Measurements from ENCODE around the gene CRACR2B.

Gene CRACR2B

GRCh38 chr11:839875-840617 is 12.3 kb downstream of the CRACR2B start:
- DNase-seq = no peak

GRCh38 chr11:841981-842369 is 14.3 kb downstream of the CRACR2B start:
- no peak for DNase-seq

DNA sequence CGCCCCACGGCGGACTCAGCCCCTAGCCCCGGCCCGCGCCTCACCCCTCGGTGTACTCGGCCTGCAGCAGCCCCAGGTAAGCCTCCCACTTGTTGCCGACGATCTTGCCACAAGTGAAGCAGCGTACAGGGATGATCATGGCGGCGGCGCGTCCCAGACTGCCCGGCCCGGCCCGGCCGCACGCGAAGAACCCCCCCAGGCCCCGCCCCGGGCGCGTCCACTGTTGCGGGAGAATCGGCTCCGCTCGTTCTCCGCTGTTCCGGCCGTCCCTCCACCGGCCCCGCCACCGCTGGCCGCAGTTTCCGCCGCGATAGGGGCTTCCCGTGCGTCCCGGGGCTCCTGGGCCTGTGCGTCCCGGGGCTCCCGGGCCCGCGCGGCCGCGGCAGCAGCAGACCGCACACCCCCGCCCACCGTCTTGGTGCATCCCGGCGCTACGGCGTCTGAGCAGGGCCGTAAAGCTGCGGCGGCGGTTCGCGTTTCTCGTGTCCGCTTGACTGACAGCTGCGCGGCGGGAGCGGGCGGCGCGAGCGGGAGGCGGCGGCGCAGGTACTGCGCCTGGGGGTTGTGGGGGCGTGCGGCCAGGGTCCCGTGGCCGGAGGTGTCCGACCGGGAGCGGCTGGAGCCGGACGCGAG is 14.8 kb downstream of the CRACR2B start, which contains the start of the genes POLR2L and TSPAN4:
POLR2L (minus strand) TSS at position 160 of the 633 bp plus-strand sequence; CDS start at position 139, 21 bp downstream.
TSPAN4 (plus strand) TSS at position 483 of the 633 bp plus-strand sequence. CDS start 7,453 bp downstream, outside the sequence.
- peak; percentile 79 for DNase-seq

GRCh38 chr11:843086-843734 is 15.5 kb downstream of the CRACR2B start:
- no peak for DNase-seq

DNA sequence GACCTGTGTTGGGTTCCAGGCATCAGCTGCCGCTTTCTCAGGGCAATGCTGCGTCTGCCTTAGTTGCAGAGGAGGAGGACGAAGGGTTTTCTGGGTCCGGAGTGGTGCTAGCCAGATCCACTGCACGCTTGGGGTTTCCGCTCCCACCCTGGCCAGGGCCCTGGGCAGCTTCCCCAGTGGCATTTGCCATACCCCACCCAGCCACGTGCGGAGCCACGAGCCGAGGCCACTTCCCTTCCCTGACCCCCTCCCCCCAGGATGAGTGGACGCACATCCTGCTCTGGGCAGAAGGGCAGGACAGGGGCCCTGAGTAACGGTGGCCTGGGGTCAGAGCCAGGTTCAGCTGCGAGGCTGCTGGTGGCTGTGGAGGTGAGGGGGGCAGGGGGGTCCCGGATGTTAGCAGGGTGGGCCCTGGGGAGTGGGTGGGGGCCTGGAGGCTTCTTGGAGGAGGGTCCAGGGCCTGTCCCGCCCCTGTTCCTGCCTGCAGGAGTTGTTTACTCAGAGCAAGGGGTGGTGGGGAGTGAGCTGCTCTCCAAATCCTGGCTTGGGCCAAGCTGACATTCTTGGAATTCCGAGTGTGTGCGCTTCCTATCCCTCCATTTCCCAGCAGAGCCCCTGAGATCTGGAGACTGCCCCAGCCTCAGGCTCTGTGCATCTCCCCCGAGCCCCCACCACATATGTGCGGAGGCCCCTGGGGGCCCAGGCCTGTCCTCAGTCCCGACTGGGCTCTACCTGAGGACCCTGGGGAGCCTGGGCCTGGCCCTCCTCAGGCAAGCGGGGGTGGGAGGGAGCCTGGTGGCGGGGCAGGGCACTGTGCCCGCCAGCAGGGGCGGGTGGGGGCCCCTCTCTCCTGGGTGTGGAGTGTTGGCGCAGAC is 16.3 kb downstream of the CRACR2B start:
- peak; percentile 84 for DNase-seq

GRCh38 chr11:844693-845644 is 17.2 kb downstream of the CRACR2B start:
- DNase-seq = peak; percentile 84

DNA sequence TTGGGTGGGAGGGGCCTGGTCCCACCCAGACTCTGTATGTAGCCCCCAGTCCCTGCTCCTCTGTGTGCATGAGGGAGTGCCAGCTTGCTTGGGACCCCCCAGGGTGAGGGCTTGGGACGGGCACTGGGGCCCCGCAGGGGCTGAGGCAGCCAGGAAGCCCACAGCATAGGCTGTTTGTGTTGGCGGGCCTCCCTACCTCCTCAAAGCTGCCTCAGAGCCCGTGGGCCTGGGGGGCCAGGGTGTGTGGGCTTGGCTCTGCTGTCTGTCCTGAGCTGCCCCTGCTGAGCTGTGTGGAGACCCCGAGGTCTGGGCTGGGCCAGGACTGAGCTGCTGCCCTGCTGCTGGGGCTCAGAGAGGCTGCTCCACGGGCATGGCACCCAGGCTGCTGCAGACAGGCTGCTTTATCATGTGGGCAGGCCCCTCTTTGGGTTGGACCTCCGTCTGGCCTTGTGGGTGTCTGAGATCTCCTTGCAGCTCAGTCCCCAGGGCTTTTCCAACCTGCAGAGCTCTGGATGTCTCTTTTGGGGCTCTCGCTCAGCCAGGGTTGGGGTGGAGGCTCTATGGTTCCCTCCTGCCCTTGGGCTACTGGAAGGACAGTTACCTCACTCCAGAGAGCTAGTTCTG is 18.3 kb downstream of the CRACR2B start:
- DNase-seq = peak; percentile 22

DNA sequence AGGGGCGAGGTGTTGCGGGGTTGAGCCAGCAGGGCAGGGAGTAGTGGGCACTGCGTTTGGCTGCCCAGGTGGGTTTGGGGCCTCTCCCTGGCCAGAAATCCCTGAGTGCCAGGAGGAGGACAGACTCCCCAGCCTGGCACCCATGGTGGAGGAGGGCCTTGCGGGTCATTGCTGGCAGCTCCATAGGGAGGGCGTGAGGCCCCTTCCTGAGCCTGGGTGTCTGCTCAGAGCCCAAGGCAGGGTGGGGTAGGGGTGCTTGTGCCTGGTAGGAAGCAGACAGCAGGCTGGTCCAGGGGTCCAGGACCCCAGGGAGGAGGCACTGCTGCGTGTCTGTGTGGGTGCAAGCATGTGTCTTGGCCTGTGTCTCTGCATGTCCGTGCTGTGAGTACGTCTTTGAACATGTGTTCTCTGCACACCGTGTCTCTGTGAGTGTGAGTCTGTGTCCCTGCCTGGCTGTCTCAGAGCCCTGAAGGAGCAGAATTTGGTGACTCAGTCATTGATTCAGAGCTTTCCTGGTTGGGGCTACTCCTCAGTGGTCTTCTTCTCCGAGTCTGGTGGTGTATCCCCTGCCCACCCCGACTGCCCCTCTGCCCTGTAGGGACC is 18.9 kb downstream of the CRACR2B start:
- DNase-seq = no peak

DNA sequence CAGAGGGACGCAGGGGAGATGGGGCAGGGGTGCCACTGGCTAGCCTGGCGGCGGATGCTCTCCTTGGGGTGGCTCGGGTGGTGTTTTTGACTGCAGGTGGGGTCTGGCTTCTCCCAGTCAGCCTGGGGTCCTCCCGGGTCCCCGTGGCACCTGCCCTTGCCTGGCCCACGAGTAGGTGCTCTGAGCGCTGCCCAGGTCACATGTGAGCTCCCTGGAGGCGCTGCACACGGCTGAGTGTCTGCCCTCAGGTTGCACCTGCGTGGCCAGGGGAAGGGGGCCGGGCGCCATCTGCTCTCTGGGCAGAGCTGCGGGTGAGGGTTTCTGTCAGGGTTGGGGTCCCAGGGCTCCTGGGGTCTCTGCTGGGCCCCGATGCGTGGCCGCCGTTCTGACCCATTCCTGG is 20.2 kb downstream of the CRACR2B start:
- DNase-seq = no peak

DNA sequence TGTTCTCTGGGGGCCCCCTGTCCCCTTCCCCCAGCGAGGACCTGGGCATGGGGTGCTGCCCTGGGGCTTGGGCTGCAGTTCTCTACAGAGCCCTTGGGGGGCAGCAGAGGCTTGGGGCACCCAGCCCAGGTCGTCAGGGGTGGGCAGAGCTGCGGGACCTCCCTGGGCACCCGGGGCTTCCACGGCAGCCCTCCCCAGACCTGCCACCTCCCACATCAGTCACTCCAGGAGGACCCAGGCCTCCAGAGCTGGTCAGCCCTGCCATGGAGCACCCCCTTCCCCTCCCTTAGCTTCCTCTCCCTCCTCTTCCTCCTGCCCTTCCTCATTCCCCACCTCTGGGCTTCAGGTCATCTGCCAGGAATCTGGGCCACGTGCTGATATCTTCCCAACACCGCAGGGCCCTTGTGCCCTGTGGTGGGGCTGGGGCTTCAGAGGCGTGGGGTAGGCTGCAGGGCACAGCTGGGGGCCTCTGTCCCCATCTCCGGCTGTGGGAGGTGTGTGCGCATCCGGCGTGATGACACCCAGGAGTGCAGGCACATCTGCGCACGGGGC is 20.7 kb downstream of the CRACR2B start:
- DNase-seq = peak; percentile 29

GRCh38 chr11:849104-849824 is 21.5 kb downstream of the CRACR2B start:
- no peak for DNase-seq

- DNase-seq = no peak
Observed at GRCh38 chr11:849951-850774, 22.4 kb downstream of the CRACR2B start.

DNA sequence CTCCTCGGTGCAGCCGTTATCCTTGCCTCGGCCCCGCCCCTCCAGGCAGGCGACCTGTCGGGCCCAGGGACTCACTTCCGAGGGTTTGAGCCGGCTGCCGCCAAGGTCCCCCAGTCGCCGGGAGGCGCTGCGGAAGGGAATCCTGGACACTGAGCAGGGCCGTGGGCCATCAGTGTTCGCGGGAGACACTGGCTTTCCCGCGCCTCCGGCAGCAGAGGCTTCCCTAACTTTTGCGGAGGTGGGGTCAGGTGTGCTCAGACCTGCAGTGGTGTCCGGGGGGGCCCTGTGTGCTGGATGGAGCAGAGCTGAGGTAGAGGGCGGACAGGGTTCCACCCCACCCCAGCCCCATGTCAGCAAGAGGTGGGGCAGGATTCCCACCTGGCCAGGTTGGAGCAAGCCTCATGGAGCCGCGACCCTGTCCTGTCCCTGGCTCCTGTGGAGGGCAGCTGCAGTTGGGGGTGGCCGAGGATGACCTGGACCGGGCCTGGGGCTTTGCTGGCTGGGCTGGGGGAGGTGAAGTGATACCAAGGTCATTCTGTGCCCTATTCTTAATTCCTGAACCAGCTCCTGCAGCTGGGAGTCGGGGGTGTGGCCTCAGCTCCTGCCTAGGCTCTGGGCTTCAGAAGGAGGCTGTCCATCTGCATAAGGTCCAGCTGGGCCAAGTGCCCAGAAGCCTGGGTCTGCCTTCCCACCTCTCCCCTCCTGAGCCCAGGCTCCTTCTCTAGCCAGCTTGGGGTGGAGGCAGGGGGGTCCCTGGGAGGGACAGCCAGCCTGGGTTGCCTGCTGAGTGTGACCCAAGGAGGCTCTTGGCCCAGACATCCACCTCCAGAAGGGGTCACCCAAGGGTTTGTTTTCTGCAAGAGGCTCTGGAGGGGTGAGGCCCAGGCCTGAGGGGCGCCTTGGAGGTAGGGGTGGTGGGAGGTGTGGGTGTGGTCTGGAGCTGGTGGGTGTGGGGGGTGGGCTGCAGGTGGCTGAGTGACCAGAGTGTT is 23.4 kb downstream of the CRACR2B start:
- no peak for DNase-seq

GRCh38 chr11:852762-853161 is 25.0 kb downstream of the CRACR2B start:
- DNase-seq = no peak

- DNase-seq = no peak
Observed at GRCh38 chr11:853682-854448, 26.1 kb downstream of the CRACR2B start.

GRCh38 chr11:854601-855329 is 27.0 kb downstream of the CRACR2B start:
- no peak for DNase-seq

Data from T1000 (cell line).